Measurements from ENCODE around the gene PDGFC. TPM values are rescaled to one million over a fixed set of nuclear protein-coding genes. Genes with fewer than 3 reads are reported as not detected.
A peak's percentile ranks its signal among the peaks of the same experiment; 100 is the strongest.

The PDGFC gene, protein sequence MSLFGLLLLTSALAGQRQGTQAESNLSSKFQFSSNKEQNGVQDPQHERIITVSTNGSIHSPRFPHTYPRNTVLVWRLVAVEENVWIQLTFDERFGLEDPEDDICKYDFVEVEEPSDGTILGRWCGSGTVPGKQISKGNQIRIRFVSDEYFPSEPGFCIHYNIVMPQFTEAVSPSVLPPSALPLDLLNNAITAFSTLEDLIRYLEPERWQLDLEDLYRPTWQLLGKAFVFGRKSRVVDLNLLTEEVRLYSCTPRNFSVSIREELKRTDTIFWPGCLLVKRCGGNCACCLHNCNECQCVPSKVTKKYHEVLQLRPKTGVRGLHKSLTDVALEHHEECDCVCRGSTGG
- 16.4 TPM for total RNA-seq

DNA sequence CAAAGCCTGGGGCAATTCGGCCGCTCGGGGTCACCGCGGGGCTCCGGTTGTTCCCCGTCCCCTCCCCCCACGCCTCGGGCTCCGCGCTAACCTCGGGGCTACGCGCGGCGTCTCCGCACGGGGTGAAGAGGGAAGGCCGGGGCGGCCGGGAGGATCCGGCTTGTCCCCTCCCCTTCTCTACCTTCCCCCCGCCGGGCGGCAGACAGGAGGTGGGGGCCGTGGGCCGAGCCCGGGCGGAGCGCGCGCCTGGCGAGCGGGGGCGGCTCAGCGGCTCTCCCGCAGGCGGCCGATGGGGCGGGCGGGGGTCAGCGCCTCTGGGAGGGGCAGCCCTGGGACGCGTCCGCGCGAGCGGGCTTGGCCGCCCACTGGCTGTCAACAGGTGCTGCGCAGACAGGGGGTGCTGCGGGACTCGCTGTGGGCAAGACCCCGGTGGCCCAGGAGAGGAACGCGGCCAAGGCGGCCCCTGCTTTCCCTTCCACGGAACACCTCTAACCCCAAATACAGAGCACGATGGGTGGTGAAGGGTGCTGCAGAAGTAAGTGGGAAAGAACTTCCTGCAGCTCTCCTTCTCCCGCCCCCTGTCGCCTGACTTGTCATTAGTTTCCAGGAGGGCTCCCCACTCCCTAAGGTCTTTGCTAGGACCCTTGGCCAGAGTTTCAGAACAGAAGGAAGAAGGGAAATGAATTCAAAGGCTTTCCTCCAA lies at the start of gene PDGFC:
PDGFC (minus strand) TSS at position 124 of the 703 bp plus-strand sequence. CDS start 896 bp downstream, outside the sequence.
- DNase-seq (ENCODE audit: low read depth in 2 of 3, low spot score in 2 of 3): peak in 2 of 3 donors; percentile 86 to 90

GRCh38 chr4:157020882-157021281 lies 49.3 kb upstream of the PDGFC start:
- DNase-seq (ENCODE audit: low read depth in 2 of 3, low spot score in 2 of 3): no peak

GRCh38 chr4:157018920-157019490 lies 47.4 kb upstream of the PDGFC start:
- no peak for DNase-seq (ENCODE audit: low read depth in 2 of 3, low spot score in 2 of 3)

DNA sequence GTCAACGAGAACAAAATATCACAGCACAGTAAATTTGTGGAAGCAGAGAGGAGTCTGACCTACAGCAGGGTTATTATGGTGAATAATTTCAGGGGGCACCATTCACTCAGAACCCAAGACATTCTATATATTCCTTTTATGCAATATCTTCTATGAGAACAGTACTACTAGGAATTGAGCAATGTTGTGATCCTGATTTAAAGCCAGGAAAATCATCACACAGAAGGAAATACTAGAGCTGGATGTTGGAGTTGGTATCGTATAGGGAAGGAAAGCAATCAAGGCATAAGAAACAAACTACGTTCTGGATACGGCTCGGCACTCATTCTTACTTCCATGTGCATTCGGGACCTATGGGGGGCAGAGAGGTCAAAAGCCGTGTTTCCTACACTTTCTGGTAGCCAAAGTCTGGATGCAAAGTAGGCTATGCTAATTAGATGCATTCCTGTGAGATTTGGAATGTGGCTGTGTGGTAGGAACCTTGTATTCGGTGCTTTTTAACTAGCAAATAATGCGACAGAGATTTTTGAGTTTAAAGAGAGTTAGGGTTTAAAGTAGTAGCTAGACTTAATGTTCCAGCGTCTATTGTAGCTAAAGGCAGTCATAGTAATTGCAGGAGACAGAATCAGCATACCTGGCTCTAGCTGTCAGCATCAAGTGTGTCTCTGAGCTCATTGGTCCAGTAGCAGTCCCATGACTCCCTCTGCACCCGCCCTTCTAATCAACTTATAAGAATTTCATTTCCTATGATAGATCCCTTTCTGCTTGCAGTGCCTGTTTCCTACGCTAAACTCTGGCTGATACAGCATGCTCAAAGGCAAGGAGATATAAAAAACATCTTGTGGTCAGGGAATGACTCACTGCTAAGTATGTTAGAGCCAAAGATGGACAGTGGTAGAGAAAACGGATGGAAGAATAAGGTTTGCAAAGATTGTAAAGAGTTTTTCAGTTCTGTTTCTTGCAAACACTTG lies 43.3 kb upstream of the PDGFC start:
- no peak for DNase-seq (ENCODE audit: low read depth in 2 of 3, low spot score in 2 of 3)

DNA sequence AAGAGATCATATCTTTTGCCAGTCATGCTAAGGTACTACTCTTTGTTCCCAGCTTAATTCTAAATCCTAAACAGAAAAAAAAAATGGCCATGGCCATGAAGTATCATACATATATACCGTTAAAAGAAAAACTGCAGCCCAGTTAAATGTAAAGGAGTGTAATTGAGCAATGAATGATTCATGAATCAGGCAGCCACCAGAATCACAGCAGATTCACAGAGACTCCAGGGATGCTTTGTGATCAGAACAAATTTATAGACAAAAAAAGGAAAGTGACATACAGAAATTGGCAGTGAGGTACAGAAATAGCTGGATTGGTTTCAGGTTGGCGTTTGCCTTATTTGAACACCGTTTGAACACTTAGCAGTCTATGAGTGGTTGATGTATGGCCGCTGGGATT lies 42.1 kb upstream of the PDGFC start:
- no peak for DNase-seq (ENCODE audit: low read depth in 2 of 3, low spot score in 2 of 3)

GRCh38 chr4:157012781-157013180 lies 41.2 kb upstream of the PDGFC start:
- no peak for DNase-seq (ENCODE audit: low read depth in 2 of 3, low spot score in 2 of 3)

DNA sequence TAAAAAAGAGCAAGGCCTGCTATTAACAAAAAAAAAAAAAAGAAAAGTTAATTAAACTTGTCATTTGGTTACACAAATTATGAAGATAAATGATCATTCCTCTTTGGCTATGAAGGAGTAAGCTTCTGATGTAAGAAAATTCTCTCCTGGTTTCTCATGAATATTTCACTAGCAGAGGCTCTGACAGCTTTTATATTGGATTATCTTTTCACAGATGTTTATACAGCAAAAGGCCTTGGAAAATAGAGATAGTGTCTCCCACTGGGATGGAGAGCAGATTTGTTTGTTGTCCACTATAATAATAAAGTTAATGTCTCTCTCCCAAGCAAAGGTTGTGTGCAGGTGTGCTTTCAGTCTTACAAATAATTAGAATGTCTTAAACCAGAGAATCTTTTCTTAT lies 40.7 kb upstream of the PDGFC start:
- DNase-seq (ENCODE audit: low read depth in 2 of 3, low spot score in 2 of 3): no peak

- DNase-seq (ENCODE audit: low read depth in 2 of 3, low spot score in 2 of 3): no peak
Observed at GRCh38 chr4:157010630-157011029, 39.0 kb upstream of the PDGFC start.

- DNase-seq (ENCODE audit: low read depth in 2 of 3, low spot score in 2 of 3): no peak
Observed at GRCh38 chr4:157005831-157006230, 34.2 kb upstream of the PDGFC start.

DNA sequence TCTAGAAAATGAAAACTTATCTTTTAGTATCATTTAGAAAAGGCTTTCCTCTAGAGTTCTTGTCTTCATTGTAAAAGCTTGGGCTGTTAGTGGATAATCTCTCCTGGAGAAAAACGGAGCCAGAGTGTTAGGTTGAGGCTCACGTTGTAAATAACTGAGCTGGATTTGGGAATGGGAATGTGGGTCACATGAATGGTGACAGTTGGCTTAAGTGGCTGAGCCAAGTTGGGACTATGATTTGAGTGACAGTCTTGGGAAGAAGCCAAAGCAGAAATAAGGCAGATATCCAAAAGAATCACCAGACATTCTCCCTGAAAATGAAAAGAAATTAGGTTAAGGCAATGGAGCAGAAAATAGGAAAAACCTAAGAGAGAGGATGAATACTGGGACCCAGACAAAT lies 33.6 kb upstream of the PDGFC start:
- no peak for DNase-seq (ENCODE audit: low read depth in 2 of 3, low spot score in 2 of 3)

DNA sequence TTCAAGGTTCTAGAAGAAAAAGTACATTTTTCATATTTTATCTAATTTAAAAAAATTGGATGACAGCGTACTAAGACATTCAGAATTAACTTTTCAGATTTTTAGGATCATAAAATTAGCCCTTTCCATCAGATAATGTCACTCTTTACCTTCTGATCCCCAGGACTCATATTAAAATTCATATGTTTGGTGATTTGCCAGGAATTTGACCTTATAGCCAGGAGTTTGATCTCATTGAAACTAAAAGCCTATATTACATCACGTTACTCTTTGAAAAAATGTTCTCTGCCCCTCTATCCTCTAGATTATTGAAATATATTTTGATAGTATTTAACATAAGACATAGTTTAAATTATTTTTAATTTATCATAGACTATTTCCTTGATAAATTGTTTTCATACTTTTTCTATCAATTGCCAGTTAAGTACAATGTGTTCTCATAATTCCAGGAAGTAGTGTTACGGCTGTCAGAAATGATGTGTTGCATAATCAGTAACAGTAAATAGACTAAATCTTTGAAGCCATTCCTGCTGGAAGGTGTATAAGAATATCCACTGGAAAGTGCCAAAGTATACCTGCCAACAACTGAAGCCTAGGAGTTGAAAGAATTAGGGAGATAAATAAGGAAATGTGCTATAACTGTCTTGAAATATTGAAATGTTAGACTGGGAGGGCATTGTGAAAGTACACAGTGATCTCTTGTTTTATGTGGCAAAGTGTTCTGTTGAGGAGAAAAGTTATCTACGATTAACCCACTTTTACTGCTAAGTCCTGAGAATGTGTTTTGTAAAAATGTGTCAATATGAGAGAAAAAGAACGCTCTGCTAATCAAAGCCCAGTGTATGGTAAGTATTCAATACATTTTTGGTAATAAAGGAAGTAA lies 32.9 kb upstream of the PDGFC start:
- DNase-seq (ENCODE audit: low read depth in 2 of 3, low spot score in 2 of 3): peak in 1 of 3 donors; percentile 24

DNA sequence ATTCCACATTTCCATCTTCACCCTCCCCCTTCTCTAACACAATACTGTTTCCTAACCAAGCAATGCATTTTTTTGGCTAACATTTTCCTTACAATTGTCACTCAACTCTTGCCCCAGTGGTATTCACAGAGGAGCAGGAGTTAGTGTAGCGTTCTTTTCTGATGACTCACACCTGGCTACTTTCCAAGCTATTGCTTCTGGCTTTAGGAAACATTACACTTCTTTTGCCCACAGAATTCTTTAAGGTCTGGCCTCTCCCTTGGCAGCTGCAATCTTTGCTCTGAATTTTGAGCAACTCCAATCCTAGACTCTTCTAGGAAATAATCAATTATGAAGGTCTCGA lies 27.5 kb upstream of the PDGFC start:
- peak in 2 of 3 donors; percentile 59 to 83 for DNase-seq (ENCODE audit: low read depth in 2 of 3, low spot score in 2 of 3)

GRCh38 chr4:156998500-156999174 lies 27.0 kb upstream of the PDGFC start:
- DNase-seq (ENCODE audit: low read depth in 2 of 3, low spot score in 2 of 3): no peak

- no peak for DNase-seq (ENCODE audit: low read depth in 2 of 3, low spot score in 2 of 3)
Observed at GRCh38 chr4:156992943-156993342, 21.3 kb upstream of the PDGFC start.

DNA sequence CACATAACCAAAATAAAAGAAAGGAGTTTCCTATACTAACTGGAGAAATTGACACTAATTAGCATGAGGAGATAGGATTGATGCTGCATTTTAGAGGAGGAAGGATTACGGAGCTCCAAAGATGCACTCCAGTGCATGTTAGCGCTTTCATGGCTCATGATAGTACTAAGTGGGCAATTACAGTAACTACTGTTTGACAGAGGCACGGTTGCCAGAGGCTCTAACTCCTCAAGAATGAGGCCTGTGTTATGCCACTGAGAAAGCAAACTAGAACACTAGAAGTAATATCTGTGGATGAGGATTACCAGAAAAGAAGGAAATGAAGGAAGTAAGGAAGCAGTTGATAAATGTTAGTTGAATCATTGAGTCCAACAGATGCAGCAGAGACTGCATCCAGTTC lies 19.6 kb upstream of the PDGFC start:
- DNase-seq (ENCODE audit: low read depth in 2 of 3, low spot score in 2 of 3): no peak

GRCh38 chr4:156983366-156983765 lies 11.8 kb upstream of the PDGFC start:
- DNase-seq (ENCODE audit: low read depth in 2 of 3, low spot score in 2 of 3): peak in 1 of 3 donors; percentile 63

DNA sequence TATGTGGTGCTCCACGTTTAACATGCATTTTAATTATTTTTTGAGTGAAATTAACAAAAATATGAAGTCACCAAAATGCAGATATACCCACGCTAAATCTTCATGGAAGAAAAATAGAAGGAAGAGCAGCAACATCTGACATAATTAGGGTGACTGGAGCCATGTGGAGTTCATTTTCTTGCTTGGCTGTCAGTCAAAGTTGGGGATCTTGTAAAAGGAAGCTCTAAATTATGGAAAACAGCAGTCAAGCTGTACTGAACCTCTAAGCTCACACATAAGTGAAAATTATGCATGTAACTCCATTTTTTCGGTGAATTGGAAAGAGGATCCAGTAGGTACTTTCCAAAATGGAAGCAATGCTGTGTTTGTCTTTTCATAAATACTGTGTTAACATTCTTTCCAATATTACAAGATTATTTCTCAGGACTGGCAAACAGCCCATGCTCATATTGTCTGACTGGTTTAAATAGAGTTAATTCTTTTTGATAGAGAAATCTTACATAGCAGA lies 9.7 kb upstream of the PDGFC start:
- no peak for DNase-seq (ENCODE audit: low read depth in 2 of 3, low spot score in 2 of 3)

DNA sequence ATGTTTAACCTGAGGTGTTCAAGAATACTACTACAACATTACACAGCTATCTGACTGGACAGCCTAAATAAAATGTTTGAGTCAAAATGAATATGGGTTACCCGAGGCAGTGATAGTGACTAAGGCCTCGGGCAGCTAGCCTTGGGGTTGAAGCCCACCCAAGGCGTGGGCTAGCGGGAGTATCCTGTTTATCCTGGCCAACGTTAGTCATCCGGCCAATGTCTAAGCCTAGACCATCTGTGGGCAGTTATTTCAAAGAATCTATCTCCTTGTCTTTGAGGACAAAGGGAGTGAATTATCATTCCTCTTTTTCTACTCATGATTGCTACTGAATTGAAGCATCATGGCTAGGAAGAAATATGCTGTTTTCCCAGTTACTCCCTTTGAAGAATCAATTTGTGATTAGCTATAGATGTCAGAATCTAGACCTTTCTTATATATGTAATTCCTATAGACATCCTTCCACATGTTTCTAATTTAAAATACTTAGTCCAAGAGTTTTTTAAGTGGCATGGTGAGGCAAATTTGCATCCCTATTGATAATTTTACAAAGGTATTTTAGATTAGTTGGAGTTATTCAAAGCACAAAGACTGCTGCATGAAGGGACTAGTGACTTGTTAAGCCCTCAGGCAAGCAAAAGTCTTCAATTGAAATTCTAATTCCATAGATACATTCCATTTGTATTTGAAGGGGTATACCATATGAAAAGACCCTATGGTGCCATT lies 6.0 kb upstream of the PDGFC start:
- DNase-seq (ENCODE audit: low read depth in 2 of 3, low spot score in 2 of 3): no peak
